Esophagus (tissue), 2 donors: Measurements from ENCODE around the gene ELMO3. TPM values are rescaled to one million over a fixed set of nuclear protein-coding genes. Genes with fewer than 3 reads are reported as not detected.
A peak's percentile ranks its signal among the peaks of the same experiment; 100 is the strongest.

ENCODE experiments used
- H3K27ac ChIP-seq, 2 donors: one replicate each; pipeline ENCODE4 v1.5.1; 2013; ENCODE audit warnings: low read depth in 2 of 2, mild to moderate bottlenecking in 2 of 2, inconsistent platforms in 1 of 2, low read length in 1 of 2, moderate library complexity in 1 of 2
- H3K27me3 ChIP-seq, 2 donors: one replicate each; pipeline ENCODE4 v1.6.1; 2013; ENCODE audit warnings: low read length in 2 of 2, control low read depth in 1 of 2, mild to moderate bottlenecking in 1 of 2; ENCODE audit not compliant: insufficient read depth in 2 of 2, control insufficient read depth in 1 of 2
- H3K36me3 ChIP-seq, 2 donors: one replicate each; pipeline ENCODE4 v1.6.1; 2013; ENCODE audit warnings: low read length in 1 of 2; ENCODE audit not compliant: control insufficient read depth in 2 of 2, insufficient read depth in 2 of 2
- H3K4me1 ChIP-seq, 2 donors: one replicate each; pipeline ENCODE4 v1.6.1; 2013; ENCODE audit warnings: low read length in 1 of 2; ENCODE audit not compliant: control insufficient read depth in 2 of 2, insufficient read depth in 2 of 2
- H3K4me3 ChIP-seq, 2 donors: one replicate each; pipeline ENCODE4 v1.5.1; 2013; ENCODE audit warnings: low read length in 2 of 2, mild to moderate bottlenecking in 2 of 2, low read depth in 1 of 2, moderate library complexity in 1 of 2
- H3K9me3 ChIP-seq, 2 donors: one replicate each; pipeline ENCODE4 v1.6.1; 2013; ENCODE audit warnings: mild to moderate bottlenecking in 2 of 2, low read depth in 1 of 2, low read length in 1 of 2, moderate library complexity in 1 of 2; ENCODE audit not compliant: control insufficient read depth in 2 of 2, insufficient read depth in 1 of 2
- WGBS, 2 donors: extraction: QIAGEN DNeasy Blood & Tissue Kit; methylation state at CpG; one replicate each; pipeline ENCODE4 v1.1.7; 2013; 5-methylcytosine and 5-hydroxymethylcytosine counted together
- polyA plus RNA-seq, 2 donors: library from polyadenylated mRNA; stranded (reverse); fragments of 200-250 nt; gene quantifications; one replicate each; pipeline ENCODE4 v1.2.3, GENCODE V29; 2013
- donor health status: healthy with polysubstance abuse.
- donor health status: Bipolar disorder and iron deficiency.

ELMO3 gene
- polyA plus RNA-seq, 2 donors: 21.5 to 23.7 TPM

- Histone ChIP-seq H3K4me3 (peak overlapping the region; percentile 36 to 40), H3K36me3 (peaks cover 2 to 3% of the 10 kb centered on the region in 2 donors), H3K27ac (peak overlapping the region; percentile 92 to 95), H3K9me3 (no peaks in the 10 kb centered on the region), H3K27me3 (no peaks in the 10 kb centered on the region), H3K4me1 (peaks cover 9 to 26% of the 10 kb centered on the region in 2 donors)
- 29 to 40% methylated on average over 14 of the region's 14 CpGs for WGBS, 2 donors
Measured at GRCh38 chr16:67170949-67171649, 27.8 kb upstream of the ELMO3 start.

GRCh38 chr16:67173323-67173722 lies 25.6 kb upstream of the ELMO3 start:
- H3K4me3 ChIP-seq: peak overlapping the region in 1 of 2 donors; percentile 46
- peaks cover 3% of the 10 kb centered on the region in 2 donors for H3K36me3 ChIP-seq
- H3K27ac ChIP-seq: peak overlapping the region; percentile 95 to 99
- no peaks in the 10 kb centered on the region for H3K9me3 ChIP-seq
- peaks cover 9 to 34% of the 10 kb centered on the region in 2 donors for H3K4me1 ChIP-seq
- WGBS, 2 donors: 87 to 93% methylated on average over 1 of the region's 1 CpG
- no peaks in the 10 kb centered on the region for H3K27me3 ChIP-seq

GRCh38 chr16:67173808-67174705 lies 24.9 kb upstream of the ELMO3 start:
- Histone ChIP-seq H3K27ac (peak overlapping the region; percentile 95 to 99), H3K9me3 (no peaks in the 10 kb centered on the region), H3K36me3 (peaks cover under 1 to 3% of the 10 kb centered on the region in 2 donors), H3K4me3 (peak overlapping the region; percentile 46 to 47), H3K27me3 (no peaks in the 10 kb centered on the region), H3K4me1 (peaks cover 9 to 41% of the 10 kb centered on the region in 2 donors)
- 1% methylated on average over 70 to 71 of the region's 71 CpGs for WGBS, 2 donors

- Histone ChIP-seq H3K9me3 (no peaks in the 10 kb centered on the region), H3K27ac (peak overlapping the region; percentile 95 to 99), H3K36me3 (peaks cover 0 to 3% of the 10 kb centered on the region in 2 donors), H3K4me3 (peak overlapping the region; percentile 46 to 47), H3K27me3 (no peaks in the 10 kb centered on the region), H3K4me1 (peaks cover 9 to 43% of the 10 kb centered on the region in 2 donors)
- WGBS, 2 donors: 30 to 50% methylated on average over 30 to 31 of the region's 31 CpGs
Measured at GRCh38 chr16:67174706-67175231, 24.2 kb upstream of the ELMO3 start.

- Histone ChIP-seq H3K4me1 (peaks cover 9 to 35% of the 10 kb centered on the region in 2 donors), H3K27ac (no peak overlapping the region), H3K9me3 (no peaks in the 10 kb centered on the region), H3K27me3 (no peaks in the 10 kb centered on the region), H3K36me3 (peaks cover 0 to 3% of the 10 kb centered on the region in 2 donors), H3K4me3 (no peak overlapping the region)
- WGBS, 2 donors: 59 to 75% methylated on average over 12 of the region's 12 CpGs
Measured at GRCh38 chr16:67176662-67177061, 22.3 kb upstream of the ELMO3 start.

GRCh38 chr16:67177743-67178699 lies 20.9 kb upstream of the ELMO3 start:
- Histone ChIP-seq H3K27me3 (no peaks in the 10 kb centered on the region), H3K4me1 (peaks cover 9 to 35% of the 10 kb centered on the region in 2 donors)

GRCh38 chr16:67179421-67180080 lies 19.4 kb upstream of the ELMO3 start:
- H3K4me3 ChIP-seq: no peak overlapping the region
- H3K36me3 ChIP-seq: peaks cover 0 to 3% of the 10 kb centered on the region in 2 donors
- no peaks in the 10 kb centered on the region for H3K27me3 ChIP-seq
- H3K27ac ChIP-seq: peak overlapping the region; percentile 83 to 89
- H3K4me1 ChIP-seq: peaks cover 9 to 35% of the 10 kb centered on the region in 2 donors
- WGBS, 2 donors: 70 to 77% methylated on average over 13 of the region's 13 CpGs
- H3K9me3 ChIP-seq: no peaks in the 10 kb centered on the region

More at GRCh38 chr16:67177743-67178699, 20.9 kb upstream of the ELMO3 start:
- Histone ChIP-seq H3K9me3 (no peaks in the 10 kb centered on the region), H3K27ac (peak overlapping the region; percentile 83 to 89), H3K4me3 (peak overlapping the region; percentile 50 to 55), H3K36me3 (peaks cover 0 to 3% of the 10 kb centered on the region in 2 donors)
- 4 to 5% methylated on average over 51 to 73 of the region's 73 CpGs for WGBS, 2 donors

GRCh38 chr16:67180166-67180565 lies 18.8 kb upstream of the ELMO3 start:
- Histone ChIP-seq H3K9me3 (no peaks in the 10 kb centered on the region), H3K4me3 (no peak overlapping the region), H3K4me1 (peaks cover 10 to 36% of the 10 kb centered on the region in 2 donors), H3K27ac (no peak overlapping the region), H3K36me3 (peaks cover 0 to 3% of the 10 kb centered on the region in 2 donors), H3K27me3 (no peaks in the 10 kb centered on the region)
- WGBS, 2 donors: 88 to 92% methylated on average over 16 of the region's 16 CpGs
